Activated B cell treated with CpG ODN at 0.5 μM for 24 hours (primary cell): ENCODE measurements around the gene TNNT2. TPM values are rescaled to one million over a fixed set of nuclear protein-coding genes. Genes with fewer than 3 reads are reported as not detected.

Experiments
- ATAC-seq: fragments of 200-7000 bp; cut with Tn5 transposase; one replicate; pipeline ENCODE4 v1.10.0; 2021; ENCODE audit warnings: low read depth, mild to moderate bottlenecking, moderate library complexity
- CTCF ChIA-PET: fragments of 350-600 bp; sonication (Branson Sonifier 250); formaldehyde crosslinking; loops from one replicate; lab custom pipeline; 2021; ENCODE audit warnings: antibody characterized with exemption; lab: Charles Lee
- POLR2A ChIA-PET: fragments of 350-600 bp; sonication (Branson Sonifier 250); formaldehyde crosslinking; loops from one replicate; lab custom pipeline; 2021; ENCODE audit warnings: antibody characterized with exemption; lab: Charles Lee
- DNase-seq: peaks from one replicate; pipeline ENCODE4 v3.0.0; 2022
- H3K27ac Mint-ChIP-seq: one replicate; pipeline ENCODE4 v1.8.0; 2020; ENCODE audit warnings: mixed read lengths
- H3K27me3 Mint-ChIP-seq: one replicate; pipeline ENCODE4 v1.8.0; 2021; ENCODE audit warnings: mixed read lengths
- H3K36me3 Mint-ChIP-seq: one replicate; pipeline ENCODE4 v1.8.0; 2021; ENCODE audit warnings: low read depth, mixed read lengths
- H3K4me1 Mint-ChIP-seq: one replicate; pipeline ENCODE4 v1.8.0; 2021; ENCODE audit warnings: mixed read lengths
- H3K4me3 Mint-ChIP-seq: one replicate; pipeline ENCODE4 v1.8.0; 2020; ENCODE audit warnings: mild to moderate bottlenecking, mixed read lengths
- H3K9me3 Mint-ChIP-seq: one replicate; pipeline ENCODE4 v1.8.0; 2020; ENCODE audit warnings: mixed read lengths
- CTCF ChIP-seq: fragments of 200-600 bp; IDR thresholded peaks from one replicate; pipeline ENCODE4 v1.8.0; 2022; ENCODE audit warnings: antibody characterized with exemption, mild to moderate bottlenecking
- intact Hi-C: fragments of 100-400 bp; cut with micrococcal nuclease; formaldehyde crosslinking; loops from one replicate; pipeline ENCODE4 v1.15.1; 2024
- total RNA-seq: library from RNA; stranded (reverse); gene quantifications from 2 replicates; pipeline ENCODE4 v1.2.3, GENCODE V29; 2022

The TNNT2 gene
- total RNA-seq, 1 donor from 2014 or later = not detected

- H3K4me3 Mint-ChIP-seq = no peak overlapping the region
- no peak overlapping the region for H3K27ac Mint-ChIP-seq
- no peaks in the 10 kb centered on the region for H3K9me3 Mint-ChIP-seq
- ChIA-PET POLR2A (no interaction called here), CTCF (interaction anchor here (1.8 kb wide), 1 partner anchor 20 kb away, joined by 6 read pairs; no protein-coding TSS in a partner anchor)
- DNase-seq (no peak), ATAC-seq (peak; percentile 37)
- TF ChIP-seq CTCF = no peak
- no peaks in the 10 kb centered on the region for H3K4me1 Mint-ChIP-seq
- H3K27me3 Mint-ChIP-seq = peaks cover 19% of the 10 kb centered on the region
- no peaks in the 10 kb centered on the region for H3K36me3 Mint-ChIP-seq
- intact Hi-C loops = no loop called here
Measured at GRCh38 chr1:201385299-201385891, 7.9 kb upstream of the TNNT2 start.

- ChIA-PET POLR2A (no interaction called here), CTCF (interaction anchor here (1.8 kb wide), 1 partner anchor 21 kb away, joined by 6 read pairs; no protein-coding TSS in a partner anchor)
- H3K9me3 Mint-ChIP-seq = no peaks in the 10 kb centered on the region
- DNase-seq (no peak), ATAC-seq (no peak)
- peaks cover 19% of the 10 kb centered on the region for H3K27me3 Mint-ChIP-seq
- no peak overlapping the region for H3K4me3 Mint-ChIP-seq
- TF ChIP-seq CTCF = no peak
- H3K27ac Mint-ChIP-seq = no peak overlapping the region
- intact Hi-C loops = no loop called here
- no peaks in the 10 kb centered on the region for H3K4me1 Mint-ChIP-seq
- no peaks in the 10 kb centered on the region for H3K36me3 Mint-ChIP-seq
Measured at GRCh38 chr1:201384406-201384782, 6.9 kb upstream of the TNNT2 start.

GRCh38 chr1:201383647-201384405, 6.3 kb upstream of the TNNT2 start:
- H3K9me3 Mint-ChIP-seq = no peaks in the 10 kb centered on the region
- no peak for TF ChIP-seq CTCF
- CTCF ChIA-PET = interaction anchor here (1.5 kb wide), 1 partner anchor 22 kb away, joined by 3 read pairs; no protein-coding TSS in a partner anchor
- DNase-seq (no peak), ATAC-seq (no peak)
- intact Hi-C loops = no loop called here
- no peak overlapping the region for H3K27ac Mint-ChIP-seq
- H3K27me3 Mint-ChIP-seq = peaks cover 19% of the 10 kb centered on the region
- H3K4me1 Mint-ChIP-seq = no peaks in the 10 kb centered on the region
- no peak overlapping the region for H3K4me3 Mint-ChIP-seq
- POLR2A ChIA-PET = no interaction called here
- H3K36me3 Mint-ChIP-seq = no peaks in the 10 kb centered on the region

- intact Hi-C loops = no loop called here
- ChIA-PET POLR2A (no interaction called here), CTCF (interaction anchor here (1.6 kb wide), 1 partner anchor 22 kb away, joined by 3 read pairs; no protein-coding TSS in a partner anchor)
- Mint-ChIP-seq H3K36me3 (no peaks in the 10 kb centered on the region), H3K4me1 (no peaks in the 10 kb centered on the region), H3K27ac (no peak overlapping the region), H3K9me3 (no peaks in the 10 kb centered on the region), H3K4me3 (no peak overlapping the region), H3K27me3 (peaks cover 22% of the 10 kb centered on the region)
- ATAC-seq (no peak), DNase-seq (no peak)
- TF ChIP-seq CTCF = no peak
Measured at GRCh38 chr1:201381130-201381529, 3.6 kb upstream of the TNNT2 start.

- ChIA-PET POLR2A (no interaction called here), CTCF (interaction anchor here (1.6 kb wide), 1 partner anchor 21 kb away, joined by 3 read pairs; no protein-coding TSS in a partner anchor)
- H3K4me3 Mint-ChIP-seq = no peak overlapping the region
- DNase-seq (no peak), ATAC-seq (no peak)
- TF ChIP-seq CTCF = no peak
- H3K9me3 Mint-ChIP-seq = no peaks in the 10 kb centered on the region
- intact Hi-C loops = no loop called here
- peaks cover 18% of the 10 kb centered on the region for H3K27me3 Mint-ChIP-seq
- H3K27ac Mint-ChIP-seq = no peak overlapping the region
- H3K4me1 Mint-ChIP-seq = no peaks in the 10 kb centered on the region
- no peaks in the 10 kb centered on the region for H3K36me3 Mint-ChIP-seq
Measured at GRCh38 chr1:201379733-201380242, 2.3 kb upstream of the TNNT2 start.
